Measurements from ENCODE around the gene SPTBN4.

GRCh38 chr19:40528078-40528477 is 61.3 kb downstream of the SPTBN4 start:
- TF ChIP-seq EZH2 (IDR thresholded peaks at IDR 0.05; ENCODE audit: borderline replicate concordance, low read length) (no peak), CTCF (conservative IDR thresholded peaks at IDR 0.05 in 1 of 2, IDR thresholded peaks at IDR 0.05 in 1 of 2; ENCODE audit: extremely low read depth in 1 of 2, insufficient read depth in 1 of 2, low read depth in 1 of 2, low read length in 2 of 2) (no peak)
